Hepatocyte (in vitro differentiated cells): ENCODE data around the gene TMEM185B.

ENCODE experiments used
- EZH2 ChIP-seq: fragments of 200-600 bp; sonication (generic); IDR thresholded peaks from 2 replicates; pipeline ENCODE4 v1.6.1; 2016; ENCODE audit warnings: antibody characterized with exemption, mild to moderate bottlenecking, borderline replicate concordance
- TF ChIP-seq, protein P1 (sequence below): fragments of 200-600 bp; sonication (generic); IDR thresholded peaks from 2 replicates; pipeline ENCODE4 v1.5.1; 2016; ENCODE audit warnings: antibody characterized with exemption, mild to moderate bottlenecking; ENCODE audit not compliant: poor library complexity

DNA sequence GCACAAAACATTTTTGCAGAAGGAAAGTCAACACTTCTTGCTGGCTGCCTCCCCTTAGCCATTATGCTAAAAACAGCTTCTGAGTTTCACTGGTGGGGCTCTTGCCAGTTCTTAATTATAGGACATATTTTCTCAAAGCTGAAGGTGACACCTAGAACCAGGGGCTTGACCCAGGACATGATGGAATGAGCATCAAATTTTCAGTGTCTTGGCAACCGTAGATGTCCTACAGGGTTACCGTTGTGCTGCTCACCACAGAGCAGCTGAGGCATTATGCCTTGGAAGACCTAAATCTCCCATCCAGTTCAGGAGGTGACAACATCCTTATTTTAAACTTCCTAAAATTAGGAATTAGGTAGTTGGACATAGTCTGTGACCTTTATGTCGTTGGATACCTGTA lies 46.7 kb downstream of the TMEM185B start:
- TF ChIP-seq EZH2, result no peak
- TF ChIP-seq, protein P1, sequence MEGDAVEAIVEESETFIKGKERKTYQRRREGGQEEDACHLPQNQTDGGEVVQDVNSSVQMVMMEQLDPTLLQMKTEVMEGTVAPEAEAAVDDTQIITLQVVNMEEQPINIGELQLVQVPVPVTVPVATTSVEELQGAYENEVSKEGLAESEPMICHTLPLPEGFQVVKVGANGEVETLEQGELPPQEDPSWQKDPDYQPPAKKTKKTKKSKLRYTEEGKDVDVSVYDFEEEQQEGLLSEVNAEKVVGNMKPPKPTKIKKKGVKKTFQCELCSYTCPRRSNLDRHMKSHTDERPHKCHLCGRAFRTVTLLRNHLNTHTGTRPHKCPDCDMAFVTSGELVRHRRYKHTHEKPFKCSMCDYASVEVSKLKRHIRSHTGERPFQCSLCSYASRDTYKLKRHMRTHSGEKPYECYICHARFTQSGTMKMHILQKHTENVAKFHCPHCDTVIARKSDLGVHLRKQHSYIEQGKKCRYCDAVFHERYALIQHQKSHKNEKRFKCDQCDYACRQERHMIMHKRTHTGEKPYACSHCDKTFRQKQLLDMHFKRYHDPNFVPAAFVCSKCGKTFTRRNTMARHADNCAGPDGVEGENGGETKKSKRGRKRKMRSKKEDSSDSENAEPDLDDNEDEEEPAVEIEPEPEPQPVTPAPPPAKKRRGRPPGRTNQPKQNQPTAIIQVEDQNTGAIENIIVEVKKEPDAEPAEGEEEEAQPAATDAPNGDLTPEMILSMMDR, result no peak
